Superior temporal gyrus (tissue), 1 donor: ENCODE data around the gene TRIM7.
"Not testable (repeated sequence)": the region's sequence is repeated elsewhere in the genome, so short reads cannot be mapped to it uniquely, and the experiment has no call there.

ENCODE experiments used
- DNase-seq: peaks from one replicate; pipeline ENCODE4 v3.0.0-alpha.2; 2016; ENCODE audit errors: extremely low spot score

The TRIM7 gene

DNA sequence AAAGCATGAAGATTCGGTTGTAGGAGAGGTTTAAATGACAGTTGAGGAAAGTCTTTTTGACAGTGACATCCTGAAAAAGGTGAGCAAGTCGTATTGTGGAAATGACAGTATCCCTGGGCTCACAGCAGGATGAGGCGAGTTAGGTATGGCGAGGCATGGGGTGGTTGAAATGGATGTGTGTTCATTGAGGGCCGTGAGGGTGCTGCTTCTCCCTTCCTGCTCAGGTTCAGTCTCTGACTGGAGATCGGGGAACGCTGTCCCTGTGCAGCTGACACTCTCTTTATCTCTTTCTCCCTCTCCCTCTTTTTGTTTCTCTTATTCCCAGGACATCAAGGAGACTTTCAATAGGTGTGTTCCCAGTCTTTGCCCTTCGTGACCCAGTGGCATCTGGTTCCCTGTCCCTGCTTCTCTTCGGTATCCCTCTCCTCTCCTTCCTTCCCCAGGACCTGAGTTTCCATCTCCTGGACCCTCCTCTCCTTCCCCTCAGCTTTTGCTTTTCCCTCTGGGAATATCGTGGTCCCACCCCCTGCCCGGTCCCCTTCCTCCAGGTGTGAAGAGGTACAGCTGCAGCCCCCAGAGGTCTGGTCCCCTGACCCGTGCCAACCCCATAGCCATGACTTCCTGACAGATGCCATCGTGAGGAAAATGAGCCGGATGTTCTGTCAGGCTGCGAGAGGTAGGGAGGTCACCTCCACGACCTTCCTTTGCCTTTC lies 28.2 kb upstream of the TRIM7 start:
- DNase-seq, result no peak

DNA sequence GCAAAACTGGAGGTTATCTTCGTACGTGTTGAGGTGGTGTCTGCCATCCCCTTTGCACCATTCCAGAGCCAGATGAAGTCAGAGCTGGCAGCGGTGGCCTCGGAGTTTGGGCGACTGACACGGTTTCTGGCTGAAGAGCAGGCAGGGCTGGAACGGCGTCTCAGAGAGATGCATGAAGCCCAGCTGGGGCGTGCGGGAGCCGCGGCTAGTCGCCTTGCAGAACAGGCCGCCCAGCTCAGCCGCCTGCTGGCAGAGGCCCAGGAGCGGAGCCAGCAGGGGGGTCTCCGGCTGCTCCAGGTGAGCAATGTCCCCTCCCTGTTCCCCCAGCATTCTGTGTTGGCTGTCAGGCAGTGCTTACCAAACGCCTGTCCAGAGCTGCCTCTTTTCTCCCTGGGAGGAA lies 27.6 kb upstream of the TRIM7 start:
- DNase-seq, result no peak

DNA sequence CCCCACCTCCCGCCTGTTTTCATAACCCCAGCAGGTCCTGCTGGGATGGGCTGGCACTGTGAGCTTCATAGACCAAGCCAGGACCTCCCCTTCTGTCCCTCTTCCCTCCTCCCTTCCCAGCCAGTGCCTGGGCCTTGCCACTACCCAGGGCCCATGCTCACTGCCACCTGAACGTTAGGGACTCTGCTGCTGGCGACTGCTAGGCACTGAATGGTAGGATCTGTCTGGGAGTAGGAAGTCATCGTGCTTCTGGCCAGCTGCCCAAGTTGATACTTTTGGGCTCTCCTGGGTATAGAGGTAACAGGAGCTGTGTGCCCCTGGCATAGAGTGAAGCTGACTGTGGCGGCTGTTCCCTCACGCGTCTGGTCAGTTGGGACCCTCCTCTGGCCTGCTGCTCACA lies 26.4 kb upstream of the TRIM7 start:
- no peak for DNase-seq

DNA sequence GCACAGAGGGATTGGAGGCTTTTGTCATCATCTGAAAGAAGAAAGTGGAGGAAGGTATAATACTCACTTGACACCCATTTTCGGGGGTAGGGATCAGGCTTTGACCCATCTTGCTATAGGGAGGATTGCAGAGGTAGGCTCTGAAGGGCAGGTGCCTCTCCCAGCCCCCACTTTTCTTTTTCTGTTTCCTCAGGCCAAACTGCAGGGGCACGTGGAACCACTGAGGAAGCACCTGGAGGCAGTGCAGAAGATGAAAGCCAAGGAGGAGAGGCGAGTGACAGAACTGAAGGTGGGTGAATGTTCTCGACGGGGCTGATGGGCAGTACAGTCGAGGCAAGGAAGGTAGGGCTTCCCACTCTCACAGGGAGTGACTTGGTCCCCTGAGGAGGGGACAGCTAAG lies 25.6 kb upstream of the TRIM7 start:
- no peak for DNase-seq

DNA sequence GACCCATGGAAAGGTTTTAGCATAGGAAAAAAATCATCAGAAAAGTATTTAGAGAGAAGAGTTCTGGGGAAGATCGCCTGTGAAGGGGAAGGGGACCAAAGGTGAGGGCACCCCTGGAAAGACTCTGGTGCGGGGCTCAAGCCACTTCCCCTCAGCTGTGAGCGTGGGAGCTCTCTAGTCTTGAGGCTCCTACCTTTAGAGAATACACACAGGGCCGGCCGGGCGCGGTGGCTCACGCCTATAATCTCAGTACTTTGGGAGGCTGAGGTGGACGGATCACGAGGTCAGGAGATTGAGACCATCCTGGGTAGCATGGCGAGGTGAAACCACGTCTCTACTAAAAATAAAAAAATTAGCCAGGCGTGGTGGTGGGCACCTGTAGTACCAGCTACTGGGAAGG lies 25.0 kb upstream of the TRIM7 start:
- DNase-seq, result no peak

DNA sequence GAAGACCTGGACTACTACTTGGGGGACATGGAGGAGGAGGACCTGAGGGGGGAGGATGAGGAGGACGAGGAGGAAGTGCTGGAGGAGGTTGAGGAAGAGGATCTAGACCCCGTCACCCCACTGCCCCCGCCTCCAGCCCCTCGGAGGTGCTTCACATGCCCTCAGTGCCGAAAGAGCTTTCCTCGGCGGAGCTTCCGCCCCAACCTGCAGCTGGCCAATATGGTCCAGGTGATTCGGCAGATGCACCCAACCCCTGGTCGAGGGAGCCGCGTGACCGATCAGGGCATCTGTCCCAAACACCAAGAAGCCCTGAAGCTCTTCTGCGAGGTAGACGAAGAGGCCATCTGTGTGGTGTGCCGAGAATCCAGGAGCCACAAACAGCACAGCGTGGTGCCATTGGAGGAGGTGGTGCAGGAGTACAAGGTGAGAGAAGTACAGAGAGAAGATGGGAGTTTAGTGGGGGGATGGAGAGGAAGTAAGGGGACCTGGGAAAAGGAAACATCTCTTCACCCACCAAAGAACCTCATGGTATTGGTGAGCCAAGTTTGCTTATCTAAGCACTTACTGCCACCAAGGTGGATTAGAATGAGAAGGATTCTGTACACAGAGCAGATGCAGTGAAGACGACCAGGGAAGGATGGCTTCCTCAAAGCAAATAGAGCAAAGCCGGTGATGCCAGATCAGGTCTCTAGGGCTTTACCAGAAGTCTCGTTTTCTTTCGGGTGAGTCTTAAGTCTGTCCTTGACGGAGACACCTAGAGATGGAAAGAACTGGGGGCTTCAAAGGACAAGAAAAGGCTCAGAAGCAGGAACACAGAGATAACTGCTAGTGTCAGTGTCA lies 19.6 kb upstream of the TRIM7 start:
- DNase-seq, result no peak

DNA sequence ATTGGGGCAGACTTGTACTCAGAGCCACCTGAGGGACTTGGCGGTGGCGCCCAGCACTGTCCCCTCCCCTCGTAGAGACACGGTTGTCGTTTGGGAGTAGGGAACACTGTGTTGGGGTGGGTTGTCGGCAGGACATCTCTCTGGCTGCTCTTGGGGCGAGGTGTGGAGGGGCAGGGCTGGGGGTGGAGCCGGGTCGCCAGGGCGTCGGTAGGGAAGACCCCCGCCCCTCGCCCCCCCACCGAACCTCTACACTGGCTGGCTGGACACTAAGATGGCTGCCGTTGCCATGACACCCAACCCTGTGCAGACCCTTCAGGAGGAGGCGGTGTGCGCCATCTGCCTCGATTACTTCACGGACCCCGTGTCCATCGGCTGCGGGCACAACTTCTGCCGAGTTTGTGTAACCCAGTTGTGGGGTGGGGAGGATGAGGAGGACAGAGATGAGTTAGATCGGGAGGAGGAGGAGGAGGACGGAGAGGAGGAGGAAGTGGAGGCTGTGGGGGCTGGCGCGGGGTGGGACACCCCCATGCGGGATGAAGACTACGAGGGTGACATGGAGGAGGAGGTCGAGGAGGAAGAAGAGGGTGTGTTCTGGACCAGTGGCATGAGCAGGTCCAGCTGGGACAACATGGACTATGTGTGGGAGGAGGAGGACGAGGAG lies 18.9 kb upstream of the TRIM7 start:
- DNase-seq, result no peak

DNA sequence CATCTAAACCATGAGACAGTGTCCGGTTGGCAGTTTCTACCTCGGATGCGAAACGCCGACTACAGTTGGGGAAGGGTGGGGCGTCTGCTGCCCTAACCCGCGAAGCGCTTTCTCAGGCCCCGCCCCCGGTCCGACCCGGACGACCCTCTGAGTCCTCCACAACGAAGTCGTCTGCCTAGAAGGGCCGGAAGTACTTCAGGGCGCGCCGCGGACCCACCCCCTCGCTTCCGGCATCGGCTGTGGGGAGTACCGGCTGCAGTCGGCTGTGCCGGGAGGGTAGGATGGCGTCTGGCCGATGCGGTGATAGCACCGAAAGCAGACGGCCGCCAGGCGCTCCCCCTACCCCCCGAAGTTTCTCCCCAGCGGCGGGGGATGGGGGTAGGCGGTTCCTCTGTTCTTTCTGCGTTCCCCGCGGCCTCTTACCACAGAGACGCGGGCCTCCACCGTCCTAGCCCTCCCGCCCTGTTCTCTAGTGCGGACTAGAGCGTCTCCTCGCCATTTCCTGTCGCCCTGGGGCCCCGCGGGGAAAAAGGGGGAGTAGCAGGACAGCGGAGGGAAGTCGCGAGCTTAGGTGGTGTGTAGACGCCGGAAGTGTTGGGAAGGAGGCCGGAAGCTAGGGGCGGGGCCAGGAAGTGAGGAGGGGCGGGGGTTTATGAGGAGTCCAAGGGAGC lies 18.2 kb upstream of the TRIM7 start, which contains the start of gene TRIM41:
Gene TRIM41 (plus strand): TSS at position 224 of the 671 bp plus-strand sequence. CDS start 719 bp downstream, outside the sequence.
- DNase-seq, result peak; percentile 97

DNA sequence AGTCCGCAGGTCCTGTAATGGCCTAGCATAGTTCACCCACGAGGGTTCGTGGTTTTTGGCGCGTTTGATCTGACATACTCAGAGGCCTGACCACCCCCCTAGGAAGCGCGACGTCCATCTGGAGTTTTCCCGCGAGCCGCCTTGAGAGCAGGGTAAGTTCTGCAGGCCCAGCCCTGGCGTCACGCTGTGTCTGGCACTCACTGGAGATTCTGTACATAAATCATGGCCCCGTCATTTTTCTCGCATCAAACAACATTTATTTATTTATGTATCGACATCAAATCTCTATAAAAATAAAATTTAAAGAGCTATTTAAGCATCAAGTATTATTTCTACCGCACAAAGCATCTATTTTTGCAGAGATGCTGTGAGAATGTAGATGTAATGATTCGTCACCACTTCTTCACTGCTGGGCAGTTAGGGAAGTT lies 17.6 kb upstream of the TRIM7 start:
- DNase-seq, result no peak

DNA sequence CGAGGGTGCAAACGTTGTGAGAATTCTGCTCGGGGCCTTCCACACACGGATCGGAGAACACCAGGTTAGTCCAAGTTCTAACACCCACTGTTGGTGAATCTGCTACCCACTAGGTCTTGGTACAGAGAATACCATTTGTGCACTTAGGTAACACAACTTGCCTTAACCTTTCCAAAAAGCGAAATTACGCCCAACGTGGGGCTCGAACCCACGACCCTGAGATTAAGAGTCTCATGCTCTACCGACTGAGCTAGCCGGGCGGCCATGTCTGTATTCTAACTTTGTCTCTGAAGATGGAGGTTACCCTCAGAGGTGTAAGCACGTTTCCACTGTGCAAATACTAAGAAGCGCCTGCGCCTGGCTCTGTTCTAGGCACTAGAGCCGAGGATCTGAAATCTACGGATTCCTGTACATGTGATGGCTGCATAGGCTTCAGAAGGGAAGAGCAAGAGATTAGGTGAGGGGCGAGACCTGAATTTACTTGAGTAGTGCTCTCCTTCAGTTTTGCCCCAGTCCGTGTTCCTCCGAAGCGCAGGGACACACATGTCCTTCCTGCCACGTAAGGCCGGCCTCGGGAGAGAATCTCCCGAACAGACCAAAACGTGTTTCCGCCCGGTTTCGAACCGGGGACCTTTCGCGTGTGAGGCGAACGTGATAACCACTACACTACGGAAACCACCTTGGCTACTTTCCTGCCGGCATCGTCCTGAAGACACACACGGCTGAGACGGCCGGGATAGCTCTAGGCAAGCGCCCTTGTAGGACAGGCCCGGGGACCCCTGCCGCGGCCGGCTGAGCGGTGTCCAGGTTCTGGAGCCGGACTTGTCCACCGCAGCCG lies 17.0 kb upstream of the TRIM7 start:
- peak; percentile 96 for DNase-seq

DNA sequence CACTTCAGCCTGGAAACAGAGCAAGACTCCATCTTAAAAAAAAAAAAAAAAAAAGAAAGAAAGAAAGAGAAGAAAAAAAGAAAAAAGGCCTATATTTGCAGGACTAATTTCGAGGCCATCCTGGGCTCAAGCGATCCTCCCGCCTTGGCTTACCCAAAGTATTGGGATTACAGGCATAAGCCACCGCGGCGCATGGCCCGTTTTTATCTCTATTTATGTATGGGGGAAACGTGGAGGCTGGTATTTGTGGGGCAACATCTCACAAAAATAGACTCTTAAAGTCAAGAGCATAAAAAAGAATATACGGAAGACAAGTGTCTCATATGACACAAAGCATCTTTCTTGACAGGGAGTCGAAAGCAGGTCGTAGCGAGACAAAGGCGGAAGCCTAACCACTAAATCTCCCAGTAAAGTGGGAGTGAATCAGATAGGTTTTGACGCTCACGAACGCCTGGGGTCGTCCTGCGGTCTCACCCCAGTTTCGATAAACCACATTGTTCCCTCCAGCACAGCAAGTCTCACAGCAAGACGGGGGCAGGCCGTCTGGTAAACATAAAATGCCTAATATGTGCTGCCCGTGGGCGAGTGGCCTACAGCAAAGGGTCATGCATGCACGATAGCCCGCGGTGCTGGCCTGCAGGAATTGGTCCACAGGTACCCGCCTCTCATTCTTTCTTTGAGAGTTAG lies 16.3 kb upstream of the TRIM7 start:
- DNase-seq, result no peak

DNA sequence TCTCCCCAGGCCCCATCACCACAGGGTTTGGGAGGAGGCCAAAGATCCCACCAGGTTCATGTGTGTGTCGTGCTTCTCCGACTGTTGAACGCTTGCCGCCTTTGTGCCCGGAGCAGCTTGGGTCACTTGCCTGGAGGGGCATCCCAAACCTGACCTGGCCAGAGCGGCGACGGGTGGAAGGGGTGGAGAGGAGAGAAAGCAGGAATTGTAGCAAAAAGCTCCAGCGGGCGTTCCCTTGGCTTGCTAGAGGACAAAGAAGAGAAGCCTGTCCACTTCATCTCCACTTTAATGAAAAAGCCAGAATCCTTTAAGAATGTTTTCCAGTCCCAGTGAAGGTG lies 15.2 kb upstream of the TRIM7 start:
- no peak for DNase-seq

DNA sequence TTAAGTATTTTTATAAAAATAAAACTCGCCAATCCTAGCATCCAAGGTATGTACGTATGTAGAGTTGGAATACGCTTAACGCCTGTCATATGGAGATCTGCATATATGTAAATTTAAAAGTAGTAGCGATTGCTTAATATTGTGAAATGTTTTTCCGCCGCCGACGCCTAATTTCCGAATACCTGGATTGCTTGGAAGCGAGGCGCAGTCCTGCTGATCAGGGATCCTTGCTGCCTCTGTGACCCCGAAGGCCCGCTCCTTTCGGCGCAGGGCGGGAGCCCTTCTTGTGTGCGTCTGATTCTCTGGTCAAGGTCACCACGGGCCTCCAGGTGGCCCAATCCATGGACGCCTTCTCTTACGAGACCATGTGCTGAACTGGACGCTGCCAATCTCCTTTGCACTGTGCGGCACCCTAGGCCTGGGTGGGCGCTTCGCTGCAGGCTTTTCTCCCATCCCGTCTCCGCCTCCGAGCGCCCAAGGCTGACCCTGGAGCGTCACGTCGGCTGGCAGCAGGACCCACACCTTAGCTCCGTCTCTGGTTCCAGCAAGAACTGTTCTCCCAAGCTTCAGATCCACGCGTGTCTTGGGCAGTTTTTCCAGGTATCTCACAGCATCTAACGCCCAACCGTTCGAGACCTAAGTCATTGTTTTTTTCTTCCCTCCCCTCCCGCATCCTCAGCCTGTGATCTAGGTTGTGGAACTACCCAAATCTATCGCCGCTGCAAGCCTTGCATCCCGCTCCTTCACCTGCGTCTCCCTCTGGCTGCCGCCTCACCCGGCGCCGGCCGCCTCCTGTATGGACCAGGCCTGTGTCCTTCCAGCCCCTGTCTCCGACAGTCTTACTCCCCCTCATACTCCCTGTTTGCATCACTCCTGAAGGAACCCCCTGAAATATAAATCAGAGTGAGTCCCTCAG lies 14.5 kb upstream of the TRIM7 start:
- no peak for DNase-seq

DNA sequence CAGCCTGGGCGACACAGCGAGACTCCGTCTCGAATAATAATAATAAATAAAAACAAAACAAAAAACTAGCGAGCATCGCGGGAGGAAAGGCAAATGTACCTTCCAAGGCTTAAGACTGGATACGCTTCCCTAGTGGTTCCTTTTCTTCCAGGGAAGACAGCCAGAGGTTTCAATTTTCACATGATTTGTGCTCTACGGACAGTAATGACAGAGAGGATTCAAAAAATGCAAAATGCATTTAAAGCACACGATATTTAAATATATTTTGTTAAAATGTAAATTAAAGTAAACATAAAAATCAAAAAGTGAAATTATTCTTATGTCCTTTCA lies 13.8 kb upstream of the TRIM7 start:
- DNase-seq, result no peak

DNA sequence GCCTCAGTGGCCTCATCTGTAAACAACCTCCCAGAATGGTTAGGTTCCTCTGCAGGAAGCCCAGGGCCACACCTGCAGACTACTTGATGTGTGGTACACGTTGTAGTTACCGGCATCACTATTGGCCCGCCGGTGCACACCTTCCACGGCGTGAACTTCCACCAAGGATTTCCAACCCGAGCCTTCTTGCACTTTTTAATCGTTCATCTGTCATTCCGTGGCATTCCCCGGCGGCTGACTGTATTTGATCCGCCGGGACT lies 12.7 kb upstream of the TRIM7 start:
- no peak for DNase-seq

DNA sequence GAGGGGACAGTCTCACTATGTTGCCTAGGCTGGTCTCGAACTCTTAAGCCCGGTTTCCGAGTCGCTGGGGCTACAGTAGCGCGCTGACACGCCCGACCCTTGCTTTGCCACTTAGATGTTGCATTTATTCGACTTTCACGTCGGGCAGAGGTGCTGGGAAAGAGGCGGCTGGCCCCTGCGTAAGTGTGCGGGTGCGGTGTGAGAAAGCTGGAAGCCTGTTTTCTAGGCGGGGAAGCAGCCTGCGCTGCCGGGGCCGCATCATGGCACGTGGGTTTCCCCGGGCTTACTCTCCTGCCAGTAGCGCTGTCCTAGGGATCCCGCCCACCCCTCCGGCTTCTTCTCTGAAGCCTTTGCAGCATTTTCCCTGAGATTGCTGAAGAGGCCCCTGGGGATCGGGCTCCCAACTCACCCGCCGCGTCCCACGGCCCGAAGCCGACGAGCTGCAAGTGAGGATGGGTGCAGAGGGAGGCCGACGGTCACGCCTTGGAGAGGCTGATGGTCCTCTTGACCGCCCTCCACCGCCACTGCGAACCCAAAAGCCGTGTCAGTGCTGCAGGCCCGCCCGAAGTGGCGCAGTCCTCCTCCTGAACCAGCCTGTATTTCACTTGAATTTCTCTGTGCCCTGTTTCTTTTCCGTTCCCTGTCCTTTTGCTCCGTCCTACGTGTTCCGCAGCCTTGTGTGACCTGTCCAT lies 12.3 kb upstream of the TRIM7 start:
- no peak for DNase-seq

DNA sequence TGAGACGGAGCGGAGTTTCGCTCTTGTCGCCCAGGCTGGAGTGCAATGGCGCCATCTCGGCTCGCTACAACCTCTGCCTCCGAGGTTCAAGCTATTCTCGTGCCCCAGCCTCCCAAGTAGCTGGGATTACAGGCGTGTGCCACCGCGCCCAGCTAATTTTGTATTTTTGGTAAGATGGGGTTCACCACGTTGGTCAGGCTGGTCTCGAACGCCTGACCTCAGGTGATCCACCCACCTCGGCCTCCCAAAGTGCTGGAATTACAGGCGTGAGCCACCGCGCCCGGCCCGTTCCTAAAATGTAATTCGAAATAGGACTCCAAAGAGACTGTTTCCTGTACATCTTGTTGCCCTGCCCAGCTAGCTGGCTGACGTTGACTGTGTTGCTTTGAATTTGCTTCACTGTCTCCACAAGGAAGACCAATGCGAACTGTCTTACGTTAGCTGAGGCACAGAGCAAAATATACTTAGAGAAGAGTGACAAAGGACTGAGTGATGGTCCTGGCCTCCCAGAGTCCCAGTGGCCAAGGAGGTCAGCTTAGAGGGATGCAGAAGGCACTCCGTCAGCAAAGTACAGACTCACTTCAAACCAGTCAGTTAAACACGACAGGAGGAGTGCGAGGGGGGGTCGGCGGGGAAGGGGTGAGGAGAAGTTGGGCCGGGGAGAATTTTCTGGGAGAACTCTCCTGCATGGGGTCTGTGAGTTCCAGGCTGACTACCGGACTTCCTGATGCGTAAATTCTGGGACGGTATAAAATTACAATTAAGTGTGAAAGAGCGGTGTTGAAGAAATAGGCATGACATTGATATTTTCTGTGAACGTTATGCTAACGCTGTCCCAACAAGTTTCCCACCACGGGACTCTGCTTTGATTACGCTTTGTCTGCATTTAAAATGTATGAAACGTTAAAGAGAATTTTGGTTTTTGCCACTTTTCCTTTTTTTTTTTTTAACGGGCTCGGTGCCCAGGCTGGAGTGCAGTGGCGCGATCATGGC lies 11.3 kb upstream of the TRIM7 start:
- no peak for DNase-seq

DNA sequence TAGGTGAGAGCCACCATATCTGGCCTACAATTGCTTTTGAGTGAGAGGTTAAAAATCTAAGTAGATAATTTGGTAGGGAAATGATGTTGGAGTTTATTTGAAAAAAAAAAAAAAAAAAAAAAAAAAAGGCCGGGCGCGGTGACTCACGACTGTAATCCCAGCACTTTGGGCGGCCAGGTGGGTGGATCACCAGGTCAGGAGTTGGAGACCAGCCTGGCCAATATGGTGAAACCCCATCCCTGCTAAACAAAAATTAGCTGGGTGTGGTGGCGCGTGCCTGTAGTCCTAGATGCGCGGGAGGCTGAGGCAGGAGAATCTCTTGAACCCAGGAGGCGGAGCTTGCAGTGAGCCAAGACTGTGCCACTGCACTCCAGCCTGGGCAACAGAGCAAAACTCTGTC lies 9.3 kb upstream of the TRIM7 start:
- not testable (repeated sequence) for DNase-seq
